NCI-H1092 treated with DMSO at 0.1 percent for 48 hours (cell line): ENCODE data around the gene TTC8.

Experiments
- DNase-seq: peaks from one replicate; lab custom pipeline; 2025; lab: John Stamatoyannopoulos, UW

The TTC8 gene

GRCh38 chr14:88868558-88869159 is 44.2 kb downstream of the TTC8 start:
- DNase-seq, result peak; percentile 25

GRCh38 chr14:88870777-88871176 is 46.3 kb downstream of the TTC8 start:
- peak; percentile 29 for DNase-seq

GRCh38 chr14:88871429-88871828 is 47.0 kb downstream of the TTC8 start:
- no peak for DNase-seq

GRCh38 chr14:88872976-88873375 is 48.5 kb downstream of the TTC8 start:
- no peak for DNase-seq

GRCh38 chr14:88877192-88877591 is 52.7 kb downstream of the TTC8 start:
- DNase-seq, result no peak

- DNase-seq, result no peak
Observed at GRCh38 chr14:88879022-88879421, 54.6 kb downstream of the TTC8 start.

- DNase-seq, result no peak
Observed at GRCh38 chr14:88882236-88882635, 57.8 kb downstream of the TTC8 start.

GRCh38 chr14:88895116-88895515 is 70.7 kb downstream of the TTC8 start:
- DNase-seq, result no peak

- no peak for DNase-seq
Observed at GRCh38 chr14:88901189-88901588, 76.7 kb downstream of the TTC8 start.

- DNase-seq, result no peak
Observed at GRCh38 chr14:88901991-88902390, 77.5 kb downstream of the TTC8 start.

- no peak for DNase-seq
Observed at GRCh38 chr14:88902850-88903249, 78.4 kb downstream of the TTC8 start.

GRCh38 chr14:88904206-88904647 is 79.8 kb downstream of the TTC8 start:
- DNase-seq, result no peak

- no peak for DNase-seq
Observed at GRCh38 chr14:88904864-88905263, 80.4 kb downstream of the TTC8 start.

- no peak for DNase-seq
Observed at GRCh38 chr14:88908216-88908615, 83.8 kb downstream of the TTC8 start.

GRCh38 chr14:88910386-88910785 is 85.9 kb downstream of the TTC8 start:
- DNase-seq, result no peak

- DNase-seq, result no peak
Observed at GRCh38 chr14:88911809-88912208, 87.4 kb downstream of the TTC8 start.

- DNase-seq, result no peak
Observed at GRCh38 chr14:88914956-88915355, 90.5 kb downstream of the TTC8 start.

GRCh38 chr14:88919502-88919901 is 95.1 kb downstream of the TTC8 start:
- no peak for DNase-seq
